GM21390 (cell line): ENCODE measurements around the gene CYSTM1.
"Not testable (repeated sequence)": the region's sequence is repeated elsewhere in the genome, so short reads cannot be mapped to it uniquely, and the experiment has no call there.

Experiments used
- ATAC-seq: cut with Tn5 transposase; IDR thresholded peaks from one replicate; pipeline ENCODE4 v1.9.1; 2021; ENCODE audit not compliant: unreplicated experiment

The CYSTM1 gene

DNA sequence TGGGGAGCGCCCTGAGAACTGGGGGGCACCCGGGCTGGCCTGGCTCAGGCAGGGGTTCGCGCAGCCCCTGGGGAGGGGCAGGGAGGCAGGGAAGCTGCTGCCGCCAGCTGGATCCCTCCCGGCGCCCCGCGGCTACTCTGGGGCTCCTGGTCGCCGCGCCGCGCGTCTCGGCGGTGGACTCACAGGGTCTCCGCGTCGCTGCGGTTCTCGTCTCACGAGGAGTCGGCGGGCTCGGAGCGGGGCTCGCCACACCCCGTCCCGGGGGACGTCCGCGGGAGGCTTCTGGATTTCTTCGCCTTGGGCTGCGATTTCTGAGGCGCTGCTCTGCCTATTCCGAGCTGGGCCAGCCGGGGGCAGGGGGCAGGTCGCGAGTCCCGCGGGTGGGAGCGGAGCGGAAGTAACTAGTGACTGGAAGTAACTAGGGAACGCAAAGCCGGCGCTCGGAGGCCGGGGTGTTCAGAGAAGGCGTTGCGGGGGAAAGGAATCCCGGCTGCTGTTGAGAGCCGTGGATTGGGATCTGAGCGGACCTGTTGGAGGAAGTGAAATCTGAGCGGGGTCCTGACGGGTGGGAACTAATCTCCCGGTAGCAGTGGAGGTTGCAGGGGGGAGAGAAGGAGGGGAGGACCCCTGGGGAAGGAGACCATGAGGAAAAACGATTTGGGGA lies 511 bp downstream of the CYSTM1 start:
- peak; percentile 47 for ATAC-seq

DNA sequence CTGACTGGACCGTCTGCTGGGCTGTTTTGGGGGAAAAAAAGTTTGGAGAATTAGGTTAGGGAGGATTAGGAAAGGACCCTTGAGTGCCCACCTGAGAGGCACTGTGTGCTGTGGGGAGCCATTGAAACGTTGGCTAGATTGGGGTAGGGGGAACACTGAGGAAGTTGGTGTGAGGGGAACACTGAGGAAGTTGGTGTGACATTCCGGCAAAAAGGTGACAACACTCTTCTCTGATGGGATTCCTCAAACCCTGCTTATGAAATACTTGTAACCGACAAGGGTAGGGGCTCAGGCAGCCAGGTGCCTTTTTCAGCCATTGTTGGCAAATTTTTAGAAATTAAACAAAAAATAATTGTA lies 1.0 kb downstream of the CYSTM1 start:
- no peak for ATAC-seq

DNA sequence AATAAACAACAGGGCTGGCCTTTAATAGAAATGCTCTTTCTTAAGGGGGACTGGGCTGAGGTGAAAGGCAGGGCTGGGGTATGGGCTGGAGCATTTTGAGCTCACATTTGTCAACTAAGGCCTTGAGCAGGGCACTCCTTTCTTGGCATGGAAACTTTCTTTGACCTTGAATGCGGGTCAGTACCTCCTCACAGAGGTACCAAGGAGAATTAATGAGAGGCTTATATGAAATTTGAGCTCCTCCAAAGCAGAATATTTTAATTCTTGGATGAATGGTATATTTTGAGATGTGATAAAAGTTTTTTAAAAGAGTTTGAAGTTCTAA lies 3.1 kb downstream of the CYSTM1 start:
- ATAC-seq: no peak

DNA sequence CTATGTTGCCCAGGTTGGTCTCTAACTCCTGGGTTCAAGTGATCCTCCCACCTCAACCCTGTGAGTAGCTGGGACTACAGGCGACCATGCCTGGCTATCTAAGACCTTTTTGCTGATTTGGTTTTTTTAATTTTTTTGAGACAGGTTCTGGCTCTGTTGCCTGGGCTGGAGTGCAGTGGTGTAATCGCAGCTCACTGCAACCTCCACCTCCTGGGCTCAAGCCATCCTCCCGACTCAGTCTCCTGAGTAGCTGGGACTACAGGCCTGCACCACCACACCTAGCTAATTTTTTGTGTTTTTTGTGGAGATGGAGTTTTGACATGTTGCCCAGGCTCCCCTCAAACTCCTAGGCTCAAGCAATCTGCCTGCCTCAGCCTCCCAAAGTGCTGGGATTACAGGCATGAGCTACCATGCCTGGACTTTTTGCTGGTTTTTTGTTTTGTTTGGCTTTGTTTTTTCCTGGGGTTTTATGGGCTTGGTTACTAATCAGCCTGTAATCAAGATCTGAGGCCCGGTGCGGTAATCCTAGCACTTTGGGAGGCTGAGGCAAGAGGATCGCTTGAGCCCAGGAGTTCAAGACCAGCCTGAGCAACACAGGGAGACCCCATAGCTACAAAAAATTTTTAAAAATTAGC lies 3.6 kb downstream of the CYSTM1 start:
- no peak for ATAC-seq

DNA sequence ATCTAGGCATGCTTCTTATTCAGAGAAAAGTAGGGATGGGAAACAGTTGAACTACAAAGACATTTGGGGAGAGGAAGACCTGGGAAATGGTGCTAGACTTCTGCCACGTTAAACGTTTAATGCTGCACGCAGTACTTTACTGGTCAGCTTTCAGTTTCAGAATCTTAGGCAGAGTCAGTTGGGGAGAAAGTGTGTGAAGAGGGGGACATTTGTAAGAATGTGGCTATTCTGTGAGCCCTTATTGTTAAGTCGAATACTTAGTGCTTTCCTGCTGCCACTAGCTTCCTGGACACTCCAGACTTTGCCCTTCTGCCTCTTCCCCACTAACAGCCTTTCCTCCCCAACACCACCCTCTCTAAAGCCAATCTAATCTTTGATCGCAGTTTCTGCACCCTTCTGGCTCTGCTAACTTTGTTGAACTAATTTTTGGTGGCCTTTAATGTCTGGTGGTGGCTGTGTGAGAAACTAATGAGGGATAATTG lies 6.1 kb downstream of the CYSTM1 start:
- ATAC-seq: peak; percentile 73

DNA sequence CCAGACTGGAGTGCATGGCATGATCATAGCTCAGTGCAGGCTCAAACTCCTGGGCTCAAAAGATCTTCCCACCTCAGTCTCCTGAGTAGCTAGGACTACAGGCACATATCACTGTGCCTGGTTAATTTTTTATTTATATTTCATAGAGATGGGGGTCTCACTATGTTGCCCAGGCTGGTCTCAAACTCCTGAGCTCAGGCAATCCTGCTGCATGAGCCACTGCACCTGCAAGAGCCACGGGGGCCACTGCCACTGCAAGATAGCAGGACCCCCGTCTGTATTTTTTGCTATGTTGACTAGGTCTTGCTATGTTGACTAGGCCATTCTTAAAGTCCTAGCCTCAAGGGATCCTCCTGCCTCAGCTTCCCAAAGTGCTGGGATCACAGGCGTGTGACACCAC lies 6.5 kb downstream of the CYSTM1 start:
- peak; percentile 17 for ATAC-seq

DNA sequence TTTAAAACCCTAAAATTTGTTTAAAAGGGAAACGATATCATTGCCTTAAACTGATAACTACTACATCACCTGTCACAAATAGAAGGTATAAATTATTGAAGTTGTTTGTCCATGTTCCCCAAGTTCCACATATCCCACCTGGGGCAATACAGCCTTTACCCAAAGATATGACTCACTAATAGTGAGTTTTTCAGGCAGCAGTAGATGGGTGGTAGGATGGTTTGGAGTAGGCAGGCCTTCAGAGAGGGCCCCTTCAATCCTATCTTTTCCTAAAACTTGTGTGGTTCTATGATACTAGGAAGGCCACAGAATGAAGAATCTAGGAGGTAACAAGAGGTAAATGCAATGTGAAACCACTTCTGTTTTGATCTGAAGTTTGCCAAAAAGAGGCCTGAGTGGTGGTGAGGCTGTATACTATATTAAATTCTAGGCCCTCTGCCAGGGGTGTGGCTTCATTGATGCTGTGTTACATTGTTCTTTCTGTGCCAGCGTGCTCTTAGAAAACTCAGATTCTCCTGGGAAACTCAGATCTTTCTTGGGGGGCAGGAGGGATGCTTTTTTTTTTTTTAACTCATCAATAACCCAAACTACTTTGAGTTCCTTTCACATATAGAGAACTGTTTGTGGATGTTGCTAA lies 7.2 kb downstream of the CYSTM1 start:
- no peak for ATAC-seq

DNA sequence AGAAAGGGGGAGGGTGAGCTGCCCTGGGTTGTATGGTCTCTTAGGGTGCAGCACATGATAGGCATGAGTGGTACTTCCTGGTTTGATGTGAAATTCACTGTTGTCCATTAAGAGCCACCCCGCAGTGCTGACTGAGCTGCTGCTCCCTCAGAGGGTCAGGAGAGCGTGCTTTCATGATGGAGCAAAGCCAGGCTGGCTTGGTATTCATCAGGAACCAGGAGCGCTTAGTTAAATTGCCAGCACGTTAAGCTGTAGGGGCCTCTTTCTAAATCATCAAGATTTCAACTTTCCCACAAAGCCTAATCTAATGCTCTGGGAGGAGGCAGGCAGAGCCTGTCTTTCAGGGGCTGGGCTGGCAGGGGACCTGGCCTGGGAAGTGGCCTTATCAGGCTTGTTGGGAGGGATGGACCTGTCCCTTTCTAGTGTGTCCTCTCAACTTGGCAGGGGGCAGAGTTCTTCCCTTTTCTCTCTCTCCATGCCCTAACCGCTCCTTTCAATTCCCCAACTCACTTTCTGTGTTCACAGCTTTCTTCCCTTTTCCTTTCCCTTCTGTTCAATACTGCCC lies 7.9 kb downstream of the CYSTM1 start:
- ATAC-seq: no peak

DNA sequence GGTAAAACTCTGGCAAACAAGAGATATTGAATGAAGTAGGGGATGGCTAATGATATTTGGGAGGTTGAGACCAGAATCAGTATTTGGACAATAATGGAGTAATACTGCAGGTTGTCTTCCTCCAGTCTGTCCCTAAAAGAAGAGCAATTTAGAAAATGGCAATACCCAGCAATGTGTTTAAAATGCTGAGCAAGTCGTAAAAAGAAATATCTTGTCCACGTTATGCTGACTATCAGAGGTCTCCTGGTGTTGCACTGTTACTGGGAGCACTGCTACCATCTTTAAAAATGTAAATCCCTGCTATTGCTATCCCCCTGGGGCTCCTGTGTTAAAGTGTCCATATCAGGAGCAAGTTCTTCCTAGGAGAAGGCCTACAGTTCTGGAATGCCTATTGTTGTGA lies 10.4 kb downstream of the CYSTM1 start:
- ATAC-seq: no peak

DNA sequence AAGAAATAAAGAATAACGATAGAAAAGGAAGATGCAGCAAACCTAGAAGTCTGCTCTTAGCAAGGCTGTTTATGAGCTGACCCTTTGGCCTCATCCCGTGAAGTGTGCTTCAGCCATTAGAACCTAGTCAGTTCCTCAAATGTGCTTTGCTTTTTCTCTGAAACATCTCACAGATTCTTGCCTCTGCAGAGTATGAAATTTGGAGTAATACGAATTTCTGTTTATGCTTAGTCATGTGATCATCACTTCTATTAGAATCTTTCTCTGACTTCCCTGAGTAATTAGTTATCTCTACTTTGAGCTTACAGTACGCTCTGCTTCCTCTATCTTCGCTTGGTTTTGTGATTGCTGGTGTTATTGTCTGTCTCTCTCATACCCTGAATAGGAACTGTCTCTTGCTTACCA lies 11.3 kb downstream of the CYSTM1 start:
- ATAC-seq: no peak

DNA sequence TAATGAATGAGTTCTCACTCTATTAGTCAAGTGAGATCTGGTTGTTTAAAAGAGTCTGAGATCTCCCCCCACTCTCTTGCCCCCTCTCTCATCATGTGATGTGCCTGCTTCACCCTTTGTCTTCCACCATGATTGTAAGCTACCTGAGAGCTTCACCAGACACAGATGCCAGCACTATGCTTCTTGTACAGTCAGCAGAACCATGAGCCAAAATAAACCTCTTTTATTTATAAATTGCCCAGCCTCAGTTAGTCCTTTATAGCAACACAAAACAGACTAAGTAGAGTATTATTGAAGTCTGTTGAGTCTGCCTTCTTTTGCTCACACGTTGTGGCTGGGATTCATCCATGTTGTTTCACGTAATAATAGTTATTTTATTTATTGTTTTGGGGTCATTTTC lies 14.3 kb downstream of the CYSTM1 start:
- no peak for ATAC-seq

DNA sequence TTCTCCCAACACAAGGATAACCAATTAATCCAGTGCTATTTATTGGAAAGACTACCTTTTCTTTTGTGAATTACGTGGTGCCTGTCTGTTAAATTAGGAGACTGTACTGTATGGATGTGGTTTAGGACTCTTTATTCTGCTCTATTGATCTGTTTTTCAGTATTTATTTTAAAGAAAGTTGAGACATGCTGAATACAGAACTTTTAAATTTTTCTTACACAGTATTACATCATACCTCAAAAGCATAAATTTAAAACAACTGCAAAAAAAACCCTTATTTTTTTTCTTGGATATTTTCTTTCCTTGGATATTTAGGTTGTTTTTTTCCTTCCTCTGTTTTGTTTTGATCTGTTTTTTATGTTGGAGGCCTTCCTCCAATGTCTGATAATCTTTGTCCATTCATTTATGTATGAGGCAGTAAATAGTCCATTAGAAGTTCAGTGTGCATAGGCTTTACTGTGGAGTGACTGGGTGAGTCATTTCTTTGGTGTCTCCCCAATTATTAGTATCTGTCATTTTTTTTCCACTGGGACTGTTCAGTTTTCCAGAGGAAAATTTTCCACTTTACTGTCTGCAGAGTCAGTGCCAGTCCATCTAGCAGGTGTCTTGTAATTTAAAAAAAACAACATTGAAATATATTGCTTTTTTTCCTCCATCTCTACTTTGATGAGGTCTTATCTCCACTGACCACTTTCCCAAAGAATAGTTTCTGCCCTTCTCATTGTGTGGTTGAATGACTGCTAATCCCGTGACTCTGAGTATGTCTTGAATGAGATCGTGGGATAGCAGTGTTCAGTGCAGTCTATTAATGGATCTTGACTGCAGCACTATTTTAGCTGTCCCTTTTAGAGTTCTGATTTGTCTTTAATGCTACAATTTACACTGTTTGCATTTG lies 15.2 kb downstream of the CYSTM1 start:
- ATAC-seq: no peak

DNA sequence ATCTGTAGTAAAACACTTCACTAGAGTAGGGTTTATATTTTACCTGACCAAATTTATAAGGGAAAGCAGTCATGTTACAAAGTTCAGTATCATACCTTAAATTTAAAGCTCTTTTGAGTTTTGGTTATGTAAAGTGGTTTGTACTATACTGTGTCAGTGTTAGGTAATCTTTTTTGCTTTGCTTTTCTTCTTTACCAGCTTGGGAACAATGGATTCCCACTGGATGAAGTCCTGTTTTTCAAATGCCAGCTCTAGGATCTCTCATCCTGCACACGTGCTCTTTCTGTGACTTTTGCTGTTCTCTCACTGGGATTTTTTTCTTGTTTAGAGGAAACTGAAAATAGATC lies 15.9 kb downstream of the CYSTM1 start:
- no peak for ATAC-seq

DNA sequence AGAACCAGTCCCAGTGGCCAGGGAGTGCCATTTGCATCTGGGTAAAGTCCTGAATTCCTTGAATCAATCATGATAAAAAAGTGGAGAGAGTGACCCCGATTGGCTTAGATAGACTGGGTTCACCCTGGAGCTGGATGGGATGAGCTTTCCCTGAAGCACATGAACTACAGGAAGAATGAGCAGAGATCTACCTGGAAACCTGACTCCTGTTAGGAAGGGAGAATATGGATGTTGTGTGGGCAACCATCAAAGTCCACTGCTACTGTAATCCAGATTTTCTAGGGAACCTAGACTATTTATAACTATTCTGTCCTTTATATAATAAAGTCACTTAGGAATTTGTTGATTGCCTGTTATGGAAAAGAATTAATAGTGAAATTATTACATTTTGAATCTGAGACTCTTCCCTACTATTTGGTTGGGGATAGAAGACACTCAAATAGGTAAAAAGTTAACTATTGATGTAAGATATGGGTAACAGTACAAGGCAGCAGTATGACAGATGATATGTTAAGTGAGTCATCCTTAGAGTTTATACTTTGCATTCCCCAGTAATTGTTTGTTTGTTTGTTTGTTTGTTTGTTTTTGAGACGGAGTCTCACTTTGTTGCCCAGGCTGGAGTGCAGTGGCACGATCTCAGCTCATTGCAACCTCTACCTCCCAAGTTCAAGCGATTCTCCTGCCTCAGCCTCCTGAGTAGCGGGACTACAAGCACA lies 17.9 kb downstream of the CYSTM1 start:
- ATAC-seq: no peak

DNA sequence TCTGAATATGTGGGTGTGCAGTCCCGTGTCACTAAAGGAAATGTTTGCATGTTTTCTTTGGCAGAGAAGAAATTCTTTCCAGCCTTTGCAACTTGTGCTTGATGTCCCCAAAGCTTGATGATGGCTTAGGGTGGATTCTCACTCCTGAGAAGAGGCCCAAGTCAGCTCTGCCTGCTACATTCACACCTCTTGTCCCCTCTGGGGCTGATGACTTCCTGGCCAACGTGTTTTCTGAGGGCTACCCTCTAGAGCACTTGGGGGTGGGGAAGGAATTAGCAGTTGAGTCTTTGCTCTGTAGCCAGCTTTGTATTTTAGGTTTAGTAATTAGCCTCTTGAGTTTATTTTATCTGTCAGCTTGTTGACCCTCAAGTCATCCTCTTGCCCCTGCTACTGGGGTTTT lies 19.7 kb downstream of the CYSTM1 start:
- no peak for ATAC-seq

DNA sequence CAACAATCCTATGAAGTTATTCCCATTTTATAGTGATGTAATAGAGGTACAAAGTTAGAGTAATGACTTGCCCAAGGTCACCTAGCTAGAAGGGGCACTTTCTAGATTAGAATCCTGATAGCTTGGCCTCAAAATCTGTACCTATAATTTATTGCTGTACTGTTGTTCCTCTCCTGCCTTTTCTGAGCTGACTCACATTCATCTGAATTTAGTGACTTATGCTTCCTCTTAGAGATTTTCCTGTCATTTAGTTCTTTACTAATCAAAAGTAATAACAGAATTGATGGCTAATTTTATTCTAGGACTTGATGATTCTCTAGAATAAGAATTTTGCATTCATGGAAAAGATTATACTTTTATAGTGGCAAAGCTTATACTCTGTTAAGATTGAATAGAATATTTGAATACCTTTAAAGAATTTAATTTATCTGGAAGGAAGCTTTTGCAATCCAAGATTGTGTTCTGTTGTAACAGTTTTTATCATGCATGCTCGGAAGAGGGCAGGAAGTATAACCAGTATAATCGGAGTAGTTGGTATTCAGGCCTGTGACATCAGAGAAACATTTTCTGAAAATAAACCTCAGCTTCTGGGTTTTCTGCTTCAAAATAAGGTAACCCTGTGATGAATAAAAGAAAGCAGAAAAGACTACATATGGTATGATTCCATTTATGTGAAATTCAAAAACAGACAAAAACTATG lies 21.3 kb downstream of the CYSTM1 start:
- no peak for ATAC-seq

DNA sequence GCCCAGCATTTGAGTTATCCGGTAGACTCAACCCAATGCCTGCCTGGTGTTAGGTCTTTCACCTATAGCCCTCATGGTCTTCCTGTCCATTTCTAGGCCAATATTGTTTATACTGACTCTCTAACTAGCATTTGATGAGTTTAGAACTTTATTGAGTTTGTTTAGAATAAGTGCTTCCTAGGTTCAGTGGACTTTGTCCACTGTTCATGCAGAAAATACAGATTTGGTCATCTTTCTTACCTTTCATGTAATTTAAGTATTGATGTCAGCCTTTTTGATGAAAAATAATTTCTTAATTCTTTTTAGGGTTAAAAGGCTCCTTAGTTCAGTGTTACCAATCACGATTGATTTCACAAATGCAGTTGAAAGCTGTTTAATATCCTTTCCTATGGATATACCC lies 22.0 kb downstream of the CYSTM1 start:
- no peak for ATAC-seq

DNA sequence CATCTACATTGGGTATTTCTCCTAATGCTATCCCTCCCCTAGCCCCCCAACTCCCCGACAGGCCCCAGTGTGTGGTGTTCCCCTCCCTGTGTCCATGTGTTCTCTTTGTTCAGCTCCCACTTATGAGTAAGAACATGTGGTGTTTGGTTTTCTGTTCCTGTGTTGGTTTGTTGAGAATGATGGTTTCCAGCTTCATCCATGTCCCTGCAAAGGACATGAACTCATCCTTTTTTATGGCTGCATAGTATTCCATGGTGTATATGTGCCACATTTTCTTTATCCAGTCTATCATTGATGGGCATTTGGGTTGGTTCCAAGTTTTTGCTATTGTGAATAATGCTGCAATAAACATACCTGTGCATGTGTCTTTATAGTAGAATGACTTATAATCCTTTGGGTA lies 23.9 kb downstream of the CYSTM1 start:
- not testable (repeated sequence) for ATAC-seq

DNA sequence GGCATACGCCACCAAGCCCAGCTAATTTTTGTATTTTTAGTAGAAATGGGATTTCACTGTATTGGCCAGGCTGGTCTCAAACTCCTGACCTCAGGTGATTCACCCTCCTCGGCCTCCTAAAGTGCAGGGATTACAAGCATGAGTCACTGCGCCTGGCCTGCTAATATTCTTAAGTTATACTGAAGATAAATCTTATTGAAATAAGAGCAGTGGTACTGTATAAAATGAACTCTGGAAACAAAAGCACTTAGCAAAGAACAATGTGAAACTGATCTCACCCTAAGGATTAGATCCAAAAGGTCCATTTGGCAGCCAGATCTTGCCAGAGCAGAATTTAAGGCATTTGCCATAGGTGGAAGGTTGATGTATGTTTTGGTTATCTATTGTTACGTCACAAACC lies 27.1 kb downstream of the CYSTM1 start:
- no peak for ATAC-seq

DNA sequence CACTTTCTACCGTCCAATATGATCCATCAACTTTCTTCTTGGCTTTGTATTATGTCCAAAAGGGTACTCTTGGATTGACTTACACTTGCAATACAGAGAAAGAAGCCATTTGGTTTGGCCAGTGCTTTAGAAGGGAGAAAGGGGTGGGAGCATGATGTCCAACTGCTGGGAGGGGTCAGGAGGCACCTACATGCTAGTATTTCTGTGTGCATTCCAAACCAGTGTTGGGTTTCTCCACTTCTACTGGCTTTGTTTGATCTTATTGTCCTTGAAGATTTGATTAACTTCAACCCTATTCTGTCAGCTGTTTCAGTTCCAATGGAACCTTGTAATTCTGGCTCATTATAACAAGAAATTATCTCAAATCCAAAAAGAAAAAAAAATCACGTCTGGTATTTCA lies 27.6 kb downstream of the CYSTM1 start:
- ATAC-seq: no peak
